Activated CD4-positive, alpha-beta T cell treated with anti-CD3 and anti-CD28 coated beads for 24 hours (primary cell): Measurements from ENCODE around the gene ADK.

Experiments
- DNase-seq, 2 donors: peaks; one replicate each; pipeline ENCODE4 v3.0.0-alpha.2; 2020; ENCODE audit warnings: low read depth in 2 of 2

Gene ADK

GRCh38 chr10:74238031-74238431, 87.0 kb downstream of the ADK start:
- no peak for DNase-seq

- no peak for DNase-seq
These were observed 87.5 kb downstream of the ADK start for GRCh38 chr10:74238516-74238915.

DNA sequence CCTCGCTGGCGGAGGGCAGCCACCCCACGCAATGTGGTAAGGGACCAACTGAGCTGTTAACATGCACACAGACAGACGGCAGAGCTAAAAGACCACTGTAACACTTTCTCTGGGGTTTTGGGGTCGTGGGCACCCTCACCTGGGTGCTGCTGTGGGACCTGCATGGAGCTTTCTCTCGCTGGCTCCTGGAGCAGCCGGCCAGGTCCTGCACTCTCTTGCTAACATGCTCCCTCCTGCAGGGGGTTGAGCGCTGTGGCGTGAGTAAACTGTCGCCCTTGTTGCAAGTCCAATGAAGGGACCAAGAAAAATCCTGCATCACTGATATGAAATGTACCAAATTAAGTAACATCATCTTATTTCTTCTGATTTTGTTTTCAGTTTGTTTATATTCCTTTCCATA, 92.0 kb downstream of the ADK start:
- DNase-seq, result no peak

GRCh38 chr10:74244097-74244685, 93.2 kb downstream of the ADK start:
- DNase-seq, result no peak

DNA sequence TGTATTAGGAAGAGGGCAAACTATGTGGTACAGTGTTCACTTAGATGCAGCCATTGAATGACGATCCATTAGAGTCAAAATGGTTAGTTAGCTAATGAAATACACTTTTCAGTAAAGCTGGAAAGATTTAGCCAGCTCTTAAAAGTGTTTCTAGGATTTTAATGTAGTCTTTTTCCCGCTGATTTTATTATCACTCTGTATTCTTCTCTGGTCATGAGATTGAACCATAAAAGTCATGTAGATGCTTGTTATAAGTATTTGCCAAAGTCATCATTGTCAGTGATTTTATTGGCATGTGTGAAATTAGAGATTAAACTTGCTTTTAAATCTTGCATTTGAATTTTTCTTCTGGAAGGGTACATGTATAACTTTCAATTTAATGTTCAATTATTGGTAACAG, 93.8 kb downstream of the ADK start:
- no peak for DNase-seq

- DNase-seq, result no peak
These were observed 95.5 kb downstream of the ADK start for GRCh38 chr10:74246495-74246894.

- no peak for DNase-seq
These were observed 98.8 kb downstream of the ADK start for GRCh38 chr10:74249865-74250264.

- no peak for DNase-seq
These were observed 104.2 kb downstream of the ADK start for GRCh38 chr10:74255214-74255613.

DNA sequence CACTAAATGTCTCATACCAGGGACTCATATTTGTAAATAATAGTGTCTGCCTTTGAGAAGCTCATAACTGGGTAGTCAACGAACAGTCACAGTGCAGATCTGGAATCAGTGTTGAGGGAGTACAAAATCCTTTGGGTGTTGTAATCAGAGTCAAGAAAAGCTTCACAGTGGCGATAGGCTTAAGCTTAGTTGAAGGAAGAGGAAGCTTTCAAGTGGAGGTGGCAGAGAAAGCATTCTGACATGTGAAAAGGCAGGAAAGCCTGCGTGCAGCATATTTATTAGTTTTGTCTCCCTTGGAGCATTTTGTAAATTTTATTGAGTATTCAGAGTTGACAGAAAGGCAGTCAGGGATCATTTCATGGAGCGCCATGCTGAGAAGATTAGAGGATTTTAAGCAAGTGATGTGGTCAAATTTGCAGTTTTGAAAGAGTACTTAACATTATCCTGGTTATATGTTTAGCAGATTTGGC, 104.9 kb downstream of the ADK start:
- no peak for DNase-seq

GRCh38 chr10:74262856-74263255, 111.8 kb downstream of the ADK start:
- no peak for DNase-seq

DNA sequence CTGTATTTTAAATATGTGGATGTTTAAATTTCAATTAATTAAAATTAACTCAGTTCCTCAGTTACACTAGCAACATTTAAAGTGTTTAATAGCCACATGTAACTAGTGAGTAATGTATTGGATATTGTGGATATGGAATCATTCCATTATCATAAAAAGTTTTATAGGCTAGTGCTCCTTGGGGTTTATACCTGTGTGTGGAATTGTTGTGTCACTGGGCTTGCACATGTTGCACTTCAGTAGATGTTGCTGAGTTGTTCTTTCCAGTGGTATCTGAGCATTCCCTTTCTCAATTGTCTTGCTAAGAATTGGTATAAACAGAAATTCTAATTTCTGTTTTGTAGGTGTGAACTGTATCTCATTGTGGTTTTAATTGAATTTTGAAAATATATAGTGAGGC, 113.0 kb downstream of the ADK start:
- no peak for DNase-seq

GRCh38 chr10:74272288-74272687, 121.3 kb downstream of the ADK start:
- DNase-seq, result no peak

DNA sequence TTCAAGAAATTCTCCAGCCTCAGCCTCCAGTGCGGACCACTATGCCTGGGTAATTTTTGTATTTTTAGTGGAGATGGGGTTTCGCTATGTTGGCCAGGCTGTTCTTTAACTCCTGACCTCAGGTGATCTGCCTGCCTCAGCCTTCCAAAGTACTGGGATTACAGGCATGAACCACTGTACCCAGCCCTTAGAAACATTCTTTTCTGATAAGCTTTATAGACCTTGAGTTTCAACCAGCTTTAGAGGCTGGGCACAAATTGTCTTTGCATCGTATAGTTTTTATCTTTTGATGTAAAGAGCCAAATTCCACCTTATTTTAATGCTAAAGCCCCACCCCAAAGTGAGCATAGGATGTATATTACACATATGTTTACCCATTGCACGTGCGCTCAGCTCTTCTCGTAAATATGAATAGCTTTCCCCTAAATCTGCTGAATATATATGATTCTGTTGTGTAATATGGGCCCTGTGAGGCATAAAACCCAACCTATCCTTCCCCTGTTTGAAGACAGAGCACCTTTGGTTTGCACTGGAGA, 124.8 kb downstream of the ADK start:
- no peak for DNase-seq

GRCh38 chr10:74276416-74276815, 125.4 kb downstream of the ADK start:
- DNase-seq, result no peak

GRCh38 chr10:74282151-74282847, 131.3 kb downstream of the ADK start:
- no peak for DNase-seq

DNA sequence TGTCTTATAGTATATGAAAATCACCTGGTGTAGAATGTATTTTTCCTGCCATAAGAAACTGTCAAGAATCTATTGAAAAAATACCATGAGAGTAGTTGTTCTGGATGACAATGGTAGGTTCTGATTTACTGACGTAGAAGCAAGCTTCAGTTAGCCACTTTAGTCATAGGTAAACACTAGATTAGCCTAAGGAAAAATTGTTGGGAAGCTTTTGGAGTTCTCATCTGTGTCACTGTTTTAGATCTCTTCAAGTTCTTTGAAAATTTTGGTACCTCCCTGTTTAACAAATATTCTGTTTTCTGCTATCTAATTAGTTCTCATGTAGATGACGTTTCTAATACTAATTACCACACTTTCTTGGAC, 131.8 kb downstream of the ADK start:
- no peak for DNase-seq

DNA sequence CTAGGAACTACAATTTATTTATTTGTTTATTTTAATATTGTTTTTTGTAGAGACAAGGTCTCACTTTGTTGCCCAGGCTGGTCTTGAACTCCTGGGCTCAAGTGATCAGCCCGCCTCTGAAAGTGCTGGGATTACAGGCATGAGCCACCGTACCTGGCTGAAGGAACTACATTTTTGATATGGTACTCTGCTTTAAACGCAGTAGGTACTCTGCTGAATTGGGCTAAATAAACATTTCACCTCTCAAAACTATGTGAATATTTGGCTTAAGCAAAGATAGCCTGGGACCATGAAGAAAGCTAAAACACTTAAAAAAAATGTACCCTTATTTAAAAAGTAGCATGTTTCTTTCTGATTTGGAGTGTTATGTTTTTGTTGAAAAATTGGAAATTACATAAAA, 138.2 kb downstream of the ADK start:
- no peak for DNase-seq

GRCh38 chr10:74289951-74290350, 138.9 kb downstream of the ADK start:
- DNase-seq, result no peak

- no peak for DNase-seq
These were observed 139.7 kb downstream of the ADK start for GRCh38 chr10:74290708-74291107.

DNA sequence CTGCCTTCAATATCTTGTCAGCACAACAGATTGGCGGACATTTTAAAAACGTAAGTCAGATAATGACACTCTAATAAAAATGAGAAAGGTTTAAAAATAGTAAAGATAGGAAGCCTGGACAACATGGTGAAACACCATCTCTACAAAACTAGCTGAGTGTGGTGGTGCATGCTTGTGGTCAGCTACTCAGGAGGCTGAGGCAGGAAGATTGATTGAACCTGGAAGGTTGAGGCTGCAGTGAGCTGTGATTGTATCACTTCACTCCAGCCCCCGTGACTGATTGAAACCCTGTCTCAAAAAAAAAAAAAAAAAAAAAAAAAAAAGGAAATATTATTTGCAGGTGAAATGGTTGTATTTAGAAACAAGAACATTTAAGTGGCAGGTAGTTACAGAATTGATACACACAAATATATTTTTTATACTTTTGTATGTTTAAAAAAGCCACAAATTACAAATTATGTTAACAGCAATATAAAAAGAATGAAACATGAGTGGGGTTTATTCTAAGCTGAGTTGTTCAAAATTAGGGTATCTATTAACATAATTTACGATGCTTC, 141.9 kb downstream of the ADK start:
- DNase-seq, result no peak

GRCh38 chr10:74293686-74294371, 142.8 kb downstream of the ADK start:
- no peak for DNase-seq

GRCh38 chr10:74297389-74298080, 146.5 kb downstream of the ADK start:
- DNase-seq, result no peak
